Prostate gland (tissue), 2 donors: Measurements from ENCODE around the gene ZNF710. TPM values are rescaled to one million over a fixed set of nuclear protein-coding genes. Genes with fewer than 3 reads are reported as not detected.
"Not testable (repeated sequence)": the region's sequence is repeated elsewhere in the genome, so short reads cannot be mapped to it uniquely, and the experiment has no call there.

Source experiments
- DNase-seq: peaks from one replicate; pipeline ENCODE4 v3.0.0-alpha.2; 2019; ENCODE audit warnings: low spot score
- H3K27ac ChIP-seq, 2 donors: fragments of 200-600 bp; sonication (generic); 2 replicates each; pipeline ENCODE4 v1.5.1; 2017 to 2019
- H3K27me3 ChIP-seq: fragments of 200-600 bp; sonication (generic); replicated peaks from 2 replicates; pipeline ENCODE4 v1.5.1; 2019; ENCODE audit not compliant: insufficient read depth
- H3K36me3 ChIP-seq, 2 donors: fragments of 200-600 bp; sonication (generic); 1 replicate in 1 of 2; 2 replicates in 1 of 2; pipeline versions ENCODE4 v1.5.1 to v1.8.1; 2017 to 2019
- H3K4me1 ChIP-seq: fragments of 200-600 bp; sonication (generic); replicated peaks from 2 replicates; pipeline ENCODE4 v1.5.1; 2019
- H3K4me3 ChIP-seq, 2 donors: fragments of 200-600 bp; sonication (generic); 2 replicates each; pipeline ENCODE4 v1.5.1; 2017 to 2019
- H3K9me3 ChIP-seq: fragments of 200-600 bp; sonication (generic); 2 replicates; pipeline ENCODE4 v1.5.1; 2017
- POLR2A ChIP-seq: fragments of 450-650 bp; IDR thresholded peaks from one replicate; pipeline ENCODE4 v1.6.1; 2016; ENCODE audit warnings: antibody characterized with exemption, mild to moderate bottlenecking
- POLR2AphosphoS5 ChIP-seq: sonication (generic); formaldehyde crosslinking; IDR thresholded peaks from one replicate; pipeline ENCODE4 v1.6.1; 2017; ENCODE audit warnings: antibody characterized with exemption
- whole genome bisulfite sequencing: methylation state at CpG from one replicate; pipeline ENCODE4 v1.1.5; 2018; 5-methylcytosine and 5-hydroxymethylcytosine counted together
- intact Hi-C: fragments of 100-400 bp; cut with DNase I; formaldehyde crosslinking; loops from one replicate; pipeline ENCODE4 v1.14.2; 2022
- total RNA-seq, 2 donors: library from RNA; depleted of rRNA; stranded (reverse); fragments of >200 nt; gene quantifications; one replicate each; pipeline ENCODE4 v1.1.0, GENCODE V29; 2016
- TF ChIP-seq, protein P1 (sequence below), 4 experiments: fragments of 200-600 bp in 2 of 4; fragments of 450-650 bp in 2 of 4; sonication (generic) in 2 of 4; IDR thresholded peaks; 1 replicate in 3 of 4; 2 replicates in 1 of 4; pipeline ENCODE4 v1.5.1; 2016 to 2019; ENCODE audit warnings: antibody characterized with exemption in 4 of 4, mild to moderate bottlenecking in 2 of 4, moderate library complexity in 2 of 4

The ZNF710 gene
- total RNA-seq, 2 donors from 2014 or later, result 13.6 to 18.0 TPM

DNA sequence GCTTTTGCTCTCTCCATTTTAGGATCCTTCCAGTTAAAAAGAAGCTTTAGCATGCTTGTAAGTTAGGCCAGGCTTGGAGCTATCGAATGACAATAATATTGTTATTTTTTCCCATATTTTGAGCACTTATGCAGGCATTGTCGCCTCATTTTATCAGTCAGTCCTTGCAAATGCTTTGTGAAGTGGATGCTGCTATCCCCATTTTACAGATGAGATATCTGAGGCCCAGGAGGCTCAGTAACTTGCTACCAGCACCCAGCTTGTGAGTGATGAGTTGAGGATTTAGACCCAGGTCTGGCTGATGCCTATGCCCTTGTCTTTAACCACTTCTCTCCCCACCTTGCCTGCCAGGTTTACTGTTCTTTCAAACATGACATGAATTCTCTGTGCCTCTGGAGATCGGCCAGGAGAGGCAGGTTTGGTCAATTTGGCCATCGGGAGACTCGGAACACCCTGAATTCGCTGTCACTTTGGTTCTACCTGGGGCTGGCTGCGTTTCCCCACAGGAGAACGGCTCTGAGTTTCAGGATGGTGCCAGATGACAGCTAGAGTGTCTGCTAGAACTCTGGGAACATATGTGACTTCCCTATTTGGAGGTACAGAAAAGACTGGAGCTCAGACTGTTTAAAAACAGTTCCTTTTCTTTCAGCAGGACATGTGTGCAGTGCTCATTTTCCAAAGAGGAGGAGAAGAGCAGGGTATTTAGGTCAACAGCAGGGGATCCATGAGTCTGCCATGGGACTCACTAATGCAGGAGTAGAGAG, 25.5 kb upstream of the ZNF710 start:
- H3K4me3 ChIP-seq, result no peak overlapping the region
- no peaks in the 10 kb centered on the region for H3K9me3 ChIP-seq
- no peak for DNase-seq
- H3K36me3 ChIP-seq, result no peaks in the 10 kb centered on the region
- TF ChIP-seq, protein P1, sequence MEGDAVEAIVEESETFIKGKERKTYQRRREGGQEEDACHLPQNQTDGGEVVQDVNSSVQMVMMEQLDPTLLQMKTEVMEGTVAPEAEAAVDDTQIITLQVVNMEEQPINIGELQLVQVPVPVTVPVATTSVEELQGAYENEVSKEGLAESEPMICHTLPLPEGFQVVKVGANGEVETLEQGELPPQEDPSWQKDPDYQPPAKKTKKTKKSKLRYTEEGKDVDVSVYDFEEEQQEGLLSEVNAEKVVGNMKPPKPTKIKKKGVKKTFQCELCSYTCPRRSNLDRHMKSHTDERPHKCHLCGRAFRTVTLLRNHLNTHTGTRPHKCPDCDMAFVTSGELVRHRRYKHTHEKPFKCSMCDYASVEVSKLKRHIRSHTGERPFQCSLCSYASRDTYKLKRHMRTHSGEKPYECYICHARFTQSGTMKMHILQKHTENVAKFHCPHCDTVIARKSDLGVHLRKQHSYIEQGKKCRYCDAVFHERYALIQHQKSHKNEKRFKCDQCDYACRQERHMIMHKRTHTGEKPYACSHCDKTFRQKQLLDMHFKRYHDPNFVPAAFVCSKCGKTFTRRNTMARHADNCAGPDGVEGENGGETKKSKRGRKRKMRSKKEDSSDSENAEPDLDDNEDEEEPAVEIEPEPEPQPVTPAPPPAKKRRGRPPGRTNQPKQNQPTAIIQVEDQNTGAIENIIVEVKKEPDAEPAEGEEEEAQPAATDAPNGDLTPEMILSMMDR (IDR thresholded peaks at IDR 0.05), result no peak
- no peak for TF ChIP-seq POLR2AphosphoS5
- no peaks in the 10 kb centered on the region for H3K4me1 ChIP-seq
- no peaks in the 10 kb centered on the region for H3K27me3 ChIP-seq
- intact Hi-C loops, result no loop called here
- 60% methylated on average over 8 of the region's 8 CpGs for WGBS
- no peak overlapping the region for H3K27ac ChIP-seq

DNA sequence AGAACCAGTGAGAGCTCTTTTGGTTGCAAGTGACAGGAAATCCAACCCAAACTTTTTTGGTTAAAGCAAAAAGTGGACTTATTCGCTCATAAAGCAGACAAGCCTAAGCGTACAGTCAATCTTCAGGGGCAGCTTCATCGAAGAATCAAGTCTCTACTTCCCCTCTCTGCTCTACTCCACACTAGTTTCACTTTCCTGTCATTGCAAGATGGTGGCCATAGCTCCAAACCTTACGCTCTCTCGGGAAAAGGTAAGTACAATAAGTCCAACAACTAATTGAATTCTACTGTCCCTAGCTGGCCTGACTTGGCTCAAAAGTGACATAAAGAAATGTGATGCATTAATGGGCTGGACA, 24.9 kb upstream of the ZNF710 start:
- Histone ChIP-seq H3K27ac (no peak overlapping the region), H3K36me3 (no peaks in the 10 kb centered on the region), H3K4me1 (no peaks in the 10 kb centered on the region), H3K27me3 (no peaks in the 10 kb centered on the region), H3K9me3 (no peaks in the 10 kb centered on the region), H3K4me3 (no peak overlapping the region)
- TF ChIP-seq POLR2AphosphoS5 (no peak), POLR2A (no peak)
- TF ChIP-seq, protein P1 (IDR thresholded peaks at IDR 0.05), result no peak
- whole genome bisulfite sequencing, result 84% methylated on average over 5 of the region's 5 CpGs
- DNase-seq, result no peak
- intact Hi-C loops, result no loop called here

DNA sequence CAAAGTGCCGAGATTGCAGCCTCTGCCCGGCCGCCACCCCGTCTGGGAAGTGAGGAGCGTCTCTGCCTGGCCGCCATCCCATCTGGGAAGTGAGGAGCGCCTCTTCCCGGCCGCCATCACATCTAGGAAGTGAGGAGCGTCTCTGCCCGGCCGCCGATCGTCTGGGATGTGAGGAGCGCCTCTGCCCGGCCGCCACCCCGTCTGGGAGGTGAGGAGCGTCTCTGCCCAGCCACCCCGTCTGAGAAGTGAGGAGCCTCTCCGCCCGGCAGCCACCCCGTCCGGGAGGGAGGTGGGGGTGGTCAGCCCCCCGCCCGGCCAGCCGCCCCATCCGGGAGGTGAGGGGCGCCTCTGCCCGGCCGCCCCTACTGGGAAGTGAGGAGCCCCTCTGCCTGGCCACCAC, 23.3 kb upstream of the ZNF710 start:
- H3K27ac ChIP-seq, H3K4me1 ChIP-seq, H3K36me3 ChIP-seq, H3K4me3 ChIP-seq, H3K27me3 ChIP-seq, intact Hi-C loops, H3K9me3 ChIP-seq, DNase-seq: not testable (repeated sequence)
- 94% methylated on average over 30 of the region's 31 CpGs for WGBS

DNA sequence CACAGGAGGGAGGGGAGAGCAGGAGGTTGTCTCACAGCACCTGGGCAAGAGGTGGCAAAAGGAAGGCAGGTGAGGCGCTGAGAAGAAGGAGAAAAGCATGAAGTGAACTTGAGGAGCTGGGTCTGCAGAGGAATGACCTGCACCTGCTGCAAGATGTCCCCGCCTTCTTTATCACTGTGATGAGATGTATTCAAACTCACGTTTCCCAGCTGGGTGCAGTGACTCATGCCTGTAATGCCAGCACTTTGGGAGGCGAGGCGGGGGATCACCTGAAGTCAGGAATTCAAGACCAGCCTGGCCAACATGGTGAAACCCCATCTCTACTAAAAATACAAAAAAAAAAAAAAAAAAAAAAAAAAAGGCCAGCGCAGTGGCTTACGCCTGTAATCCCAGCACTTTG, 22.2 kb upstream of the ZNF710 start:
- Histone ChIP-seq H3K9me3 (no peaks in the 10 kb centered on the region), H3K27me3 (no peaks in the 10 kb centered on the region), H3K4me1 (no peaks in the 10 kb centered on the region), H3K27ac (no peak overlapping the region), H3K4me3 (no peak overlapping the region), H3K36me3 (no peaks in the 10 kb centered on the region)
- intact Hi-C loops, result no loop called here
- DNase-seq, result no peak
- TF ChIP-seq, protein P1 (IDR thresholded peaks at IDR 0.05), result no peak
- TF ChIP-seq POLR2A (no peak), POLR2AphosphoS5 (no peak)
- whole genome bisulfite sequencing, result 92% methylated on average over 7 of the region's 7 CpGs

DNA sequence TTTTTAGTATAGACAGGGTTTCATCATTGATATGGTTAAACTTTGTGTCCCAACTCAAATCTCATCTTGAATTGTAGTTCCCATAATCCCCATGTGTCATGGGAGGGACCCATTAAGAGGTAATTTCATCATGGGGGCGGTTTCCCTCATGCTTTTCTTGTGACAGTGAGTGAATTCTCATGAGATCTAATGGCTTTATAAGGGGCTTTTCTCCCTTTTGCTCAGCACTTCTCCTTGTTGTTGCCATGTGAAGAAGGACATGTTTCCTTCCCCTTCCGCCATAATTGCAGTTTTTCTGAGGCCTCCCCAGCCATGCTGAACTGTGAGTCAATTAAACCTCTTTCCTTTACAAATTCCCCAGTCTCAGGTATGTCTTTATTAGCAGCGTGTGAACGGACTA, 20.2 kb upstream of the ZNF710 start:
- DNase-seq, result no peak
- Histone ChIP-seq H3K27me3 (no peaks in the 10 kb centered on the region), H3K36me3 (no peaks in the 10 kb centered on the region), H3K27ac (no peak overlapping the region), H3K9me3 (no peaks in the 10 kb centered on the region), H3K4me1 (no peaks in the 10 kb centered on the region), H3K4me3 (no peak overlapping the region)
- intact Hi-C loops, result no loop called here
- no peak for TF ChIP-seq POLR2A
- TF ChIP-seq POLR2AphosphoS5, result no peak
- TF ChIP-seq, protein P1 (IDR thresholded peaks at IDR 0.05), result no peak
- 90% methylated on average over 4 of the region's 4 CpGs for WGBS
